ENCODE results near the gene DLGAP1.

DLGAP1 gene

GRCh38 chr18:3492721-3493120 lies 962.4 kb downstream of the DLGAP1 start:
- H4K20me1 ChIP-seq (ENCODE audit: low read depth, low read length) = no peaks in the 10 kb centered on the region
- H3K4me3 ChIP-seq (ENCODE audit: insufficient read depth, low read length, poor library complexity, severe bottlenecking) = no peak overlapping the region
- no peaks in the 10 kb centered on the region for H3K79me2 ChIP-seq (ENCODE audit: insufficient read depth, low read length)
- TF ChIP-seq EZH2phosphoT487 (conservative IDR thresholded peaks at IDR 0.05; ENCODE audit: low read length) (no peak), CTCF (IDR thresholded peaks at IDR 0.05; ENCODE audit: insufficient read depth, low read length, poor library complexity, severe bottlenecking) (no peak)
- H2AFZ ChIP-seq (ENCODE audit: low read depth, low read length, severe bottlenecking) = no peak overlapping the region
- H3K9me2 ChIP-seq (replicated peaks; ENCODE audit: insufficient read depth, low read length) = no peaks in the 10 kb centered on the region
- no peaks in the 10 kb centered on the region for H3K9me3 ChIP-seq (ENCODE audit: insufficient read depth, low read length)
- no peak overlapping the region for H3K4me2 ChIP-seq (ENCODE audit: low read depth, low read length, poor library complexity, severe bottlenecking)
- no peaks in the 10 kb centered on the region for H3K27me3 ChIP-seq (ENCODE audit: low read length)
- no peak overlapping the region for H3K27ac ChIP-seq (ENCODE audit: low read depth, low read length)
- H3F3A ChIP-seq (ENCODE audit: insufficient read depth) = no peaks in the 10 kb centered on the region
- no peak overlapping the region for H3K9ac ChIP-seq (ENCODE audit: low read length)
- H3K36me3 ChIP-seq (ENCODE audit: low read length) = no peaks in the 10 kb centered on the region

GRCh38 chr18:3491981-3492555 lies 963.0 kb downstream of the DLGAP1 start:
- no peak overlapping the region for H2AFZ ChIP-seq (ENCODE audit: low read depth, low read length, severe bottlenecking)
- no peaks in the 10 kb centered on the region for H3K79me2 ChIP-seq (ENCODE audit: insufficient read depth, low read length)
- H3K27ac ChIP-seq (ENCODE audit: low read depth, low read length) = no peak overlapping the region
- no peaks in the 10 kb centered on the region for H3K36me3 ChIP-seq (ENCODE audit: low read length)
- H3K9ac ChIP-seq (ENCODE audit: low read length) = no peak overlapping the region
- no peaks in the 10 kb centered on the region for H3K9me3 ChIP-seq (ENCODE audit: insufficient read depth, low read length)
- no peak overlapping the region for H3K4me2 ChIP-seq (ENCODE audit: low read depth, low read length, poor library complexity, severe bottlenecking)
- H3K4me3 ChIP-seq (ENCODE audit: insufficient read depth, low read length, poor library complexity, severe bottlenecking) = no peak overlapping the region
- H3K9me2 ChIP-seq (replicated peaks; ENCODE audit: insufficient read depth, low read length) = no peaks in the 10 kb centered on the region
- no peaks in the 10 kb centered on the region for H3F3A ChIP-seq (ENCODE audit: insufficient read depth)
- no peaks in the 10 kb centered on the region for H3K27me3 ChIP-seq (ENCODE audit: low read length)
- H4K20me1 ChIP-seq (ENCODE audit: low read depth, low read length) = no peaks in the 10 kb centered on the region
- TF ChIP-seq CTCF (IDR thresholded peaks at IDR 0.05; ENCODE audit: insufficient read depth, low read length, poor library complexity, severe bottlenecking) (no peak), EZH2phosphoT487 (conservative IDR thresholded peaks at IDR 0.05; ENCODE audit: low read length) (no peak)

GRCh38 chr18:3489462-3489861 lies 965.6 kb downstream of the DLGAP1 start:
- Histone ChIP-seq H4K20me1 (ENCODE audit: low read depth, low read length) (no peaks in the 10 kb centered on the region), H3K27ac (ENCODE audit: low read depth, low read length) (no peak overlapping the region), H3K9me3 (ENCODE audit: insufficient read depth, low read length) (no peaks in the 10 kb centered on the region), H3K9ac (ENCODE audit: low read length) (no peak overlapping the region), H3K36me3 (ENCODE audit: low read length) (no peaks in the 10 kb centered on the region), H3F3A (ENCODE audit: insufficient read depth) (no peaks in the 10 kb centered on the region), H3K4me3 (ENCODE audit: insufficient read depth, low read length, poor library complexity, severe bottlenecking) (no peak overlapping the region), H2AFZ (ENCODE audit: low read depth, low read length, severe bottlenecking) (no peak overlapping the region), H3K27me3 (ENCODE audit: low read length) (no peaks in the 10 kb centered on the region), H3K4me2 (ENCODE audit: low read depth, low read length, poor library complexity, severe bottlenecking) (no peak overlapping the region), H3K79me2 (ENCODE audit: insufficient read depth, low read length) (no peaks in the 10 kb centered on the region), H3K9me2 (replicated peaks; ENCODE audit: insufficient read depth, low read length) (no peaks in the 10 kb centered on the region)
- no peak for TF ChIP-seq EZH2phosphoT487 (conservative IDR thresholded peaks at IDR 0.05; ENCODE audit: low read length)
- no peak for TF ChIP-seq CTCF (IDR thresholded peaks at IDR 0.05; ENCODE audit: insufficient read depth, low read length, poor library complexity, severe bottlenecking)
